Activated T-helper 9 cell treated with anti-CD3 and anti-CD28 coated beads, Interleukin-2, amount 50 U/mL, for 16 hours (primary cell): Measurements from ENCODE around the gene HCN2.
A peak's percentile ranks its signal among the peaks of the same experiment; 100 is the strongest.

Experiments
- DNase-seq: peaks from one replicate; pipeline ENCODE4 v3.0.0-alpha.2; 2020; ENCODE audit warnings: low read depth

Gene HCN2

GRCh38 chr19:589693-590395 lies at the start of gene HCN2:
Gene HCN2, plus strand, starts transcription at chr19:589881. Its CDS starts 65 bp downstream, at chr19:589946.
- DNase-seq, result no peak

DNA sequence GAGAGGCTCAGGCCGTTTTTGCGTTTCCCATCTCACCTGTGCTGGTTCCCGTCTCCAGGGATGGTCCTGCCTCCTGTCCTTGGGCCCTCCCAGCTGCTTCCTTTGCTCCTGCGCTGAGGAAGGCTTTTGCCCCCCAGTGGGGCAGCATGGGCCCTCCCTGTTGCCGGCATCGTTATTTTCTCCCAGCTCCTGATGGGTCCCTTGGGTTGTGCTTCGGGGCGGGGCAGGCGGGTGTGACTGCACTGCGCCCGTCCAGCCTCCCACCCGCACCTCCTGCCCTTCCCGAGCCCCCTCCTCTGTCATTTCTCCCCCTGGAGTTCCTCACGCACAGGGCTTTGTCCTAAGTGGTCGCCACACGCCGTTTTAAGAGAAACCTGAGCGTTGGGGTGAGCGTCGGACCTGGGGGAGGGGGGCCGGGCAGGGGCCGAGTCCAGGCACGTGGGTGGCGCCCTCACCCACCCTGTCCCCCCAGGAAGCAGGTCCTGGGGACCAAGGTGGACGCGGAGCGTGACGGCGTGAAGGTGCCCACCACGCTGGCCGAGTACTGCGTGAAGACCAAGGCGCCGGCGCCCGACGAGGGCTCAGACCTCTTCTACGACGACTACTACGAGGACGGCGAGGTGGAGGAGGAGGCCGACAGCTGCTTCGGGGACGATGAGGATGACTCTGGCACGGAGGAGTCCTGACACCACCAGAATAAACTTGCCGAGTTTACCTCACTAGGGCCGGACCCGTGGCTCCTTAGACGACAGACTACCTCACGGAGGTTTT lies 48.6 kb upstream of the HCN2 start:
- DNase-seq, result no peak

DNA sequence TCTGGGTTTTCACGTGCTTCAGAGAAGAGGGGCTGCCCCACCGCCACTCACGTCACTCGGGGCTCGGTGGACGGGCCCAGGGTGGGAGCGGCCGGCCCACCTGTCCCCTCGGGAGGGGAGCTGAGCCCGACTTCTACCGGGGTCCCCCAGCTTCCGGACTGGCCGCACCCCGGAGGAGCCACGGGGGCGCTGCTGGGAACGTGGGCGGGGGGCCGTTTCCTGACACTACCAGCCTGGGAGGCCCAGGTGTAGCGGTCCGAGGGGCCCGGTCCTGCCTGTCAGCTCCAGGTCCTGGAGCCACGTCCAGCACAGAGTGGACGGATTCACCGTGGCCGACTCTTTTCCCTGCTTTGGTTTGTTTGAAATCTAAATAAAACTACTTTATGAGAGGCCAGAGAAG lies 48.0 kb upstream of the HCN2 start:
- no peak for DNase-seq

GRCh38 chr19:542173-542866 lies 47.4 kb upstream of the HCN2 start:
- DNase-seq, result no peak

DNA sequence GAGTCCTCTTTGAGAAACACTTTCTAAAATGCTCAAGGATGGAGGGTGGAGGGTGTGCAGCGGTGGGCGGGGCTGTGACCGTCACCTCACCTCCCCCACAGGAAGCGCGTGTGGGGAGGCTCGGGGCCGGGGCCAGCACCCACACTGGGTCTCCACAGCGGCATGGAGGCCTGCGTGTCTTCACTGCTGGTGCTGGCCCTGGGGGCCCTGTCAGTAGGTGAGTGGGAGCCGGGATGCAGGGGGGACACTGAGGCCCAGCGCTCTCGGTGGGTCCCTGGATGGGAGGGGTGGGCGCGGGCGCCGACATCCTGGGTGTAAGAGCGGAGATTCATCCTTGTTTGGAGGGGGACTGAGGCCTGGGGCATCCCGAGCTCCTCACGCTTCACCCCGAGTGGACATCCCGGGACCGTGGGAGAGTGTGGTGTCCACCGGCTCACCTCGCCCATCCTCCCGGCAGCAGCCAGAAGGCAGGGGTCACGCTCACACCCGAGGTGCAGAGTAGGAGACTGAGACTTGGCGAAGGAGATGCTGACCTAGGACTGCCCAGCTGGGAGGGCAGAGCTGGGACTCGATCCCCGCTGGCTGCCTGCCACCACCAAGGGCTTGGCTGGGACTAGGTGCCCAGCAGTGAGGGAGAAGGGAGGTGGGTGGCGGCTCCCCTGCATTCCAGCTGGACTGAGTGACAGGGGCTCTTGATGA lies 45.6 kb upstream of the HCN2 start, which contains the start of gene GZMM:
Gene GZMM, plus strand, starts transcription at position 144 of the 699 bp plus-strand sequence. Its CDS starts 19 bp downstream, at position 163.
- peak; percentile 62 for DNase-seq

GRCh38 chr19:547117-547516 lies 42.6 kb upstream of the HCN2 start:
- no peak for DNase-seq

- no peak for DNase-seq
Observed at GRCh38 chr19:547836-548720, 41.6 kb upstream of the HCN2 start.

- DNase-seq, result no peak
Observed at GRCh38 chr19:548886-549830, 40.5 kb upstream of the HCN2 start.

DNA sequence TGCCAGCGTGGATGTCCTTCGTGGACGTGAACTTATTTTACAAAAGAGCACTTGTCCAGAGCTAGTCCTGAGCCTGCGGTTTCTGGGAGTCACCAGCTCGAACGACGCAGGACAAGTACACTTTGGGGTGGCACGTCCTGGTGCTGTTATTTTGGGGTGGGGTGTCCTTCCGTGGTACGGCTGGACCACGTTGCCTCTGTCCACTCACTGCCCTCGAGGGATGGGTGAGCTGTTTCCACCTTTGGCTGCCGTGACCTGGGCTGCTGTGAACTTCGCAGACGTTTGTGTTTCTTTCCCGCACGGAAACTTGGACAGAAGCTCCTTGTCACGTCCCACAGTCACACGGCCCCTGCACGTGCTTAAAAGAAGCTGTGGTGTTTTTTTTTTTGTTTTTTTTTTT lies 34.9 kb upstream of the HCN2 start:
- no peak for DNase-seq

DNA sequence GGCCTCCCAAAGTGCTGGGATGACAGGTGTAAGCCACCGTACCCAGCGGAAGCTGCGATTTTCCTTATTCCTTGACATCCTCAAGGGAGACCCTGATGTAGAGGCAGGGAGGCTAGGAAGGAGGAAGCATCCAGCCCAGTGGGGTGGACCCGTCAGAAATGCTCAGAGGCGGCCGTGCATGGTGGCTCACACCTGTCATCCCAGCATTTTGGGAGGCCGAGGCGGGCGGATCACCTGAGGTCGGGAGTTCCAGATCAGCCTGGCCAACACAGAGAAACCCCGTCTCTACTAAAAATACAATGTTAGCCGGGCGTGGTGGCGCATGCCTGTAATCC lies 34.2 kb upstream of the HCN2 start:
- no peak for DNase-seq

GRCh38 chr19:556611-557382 lies 32.9 kb upstream of the HCN2 start:
- DNase-seq, result no peak

DNA sequence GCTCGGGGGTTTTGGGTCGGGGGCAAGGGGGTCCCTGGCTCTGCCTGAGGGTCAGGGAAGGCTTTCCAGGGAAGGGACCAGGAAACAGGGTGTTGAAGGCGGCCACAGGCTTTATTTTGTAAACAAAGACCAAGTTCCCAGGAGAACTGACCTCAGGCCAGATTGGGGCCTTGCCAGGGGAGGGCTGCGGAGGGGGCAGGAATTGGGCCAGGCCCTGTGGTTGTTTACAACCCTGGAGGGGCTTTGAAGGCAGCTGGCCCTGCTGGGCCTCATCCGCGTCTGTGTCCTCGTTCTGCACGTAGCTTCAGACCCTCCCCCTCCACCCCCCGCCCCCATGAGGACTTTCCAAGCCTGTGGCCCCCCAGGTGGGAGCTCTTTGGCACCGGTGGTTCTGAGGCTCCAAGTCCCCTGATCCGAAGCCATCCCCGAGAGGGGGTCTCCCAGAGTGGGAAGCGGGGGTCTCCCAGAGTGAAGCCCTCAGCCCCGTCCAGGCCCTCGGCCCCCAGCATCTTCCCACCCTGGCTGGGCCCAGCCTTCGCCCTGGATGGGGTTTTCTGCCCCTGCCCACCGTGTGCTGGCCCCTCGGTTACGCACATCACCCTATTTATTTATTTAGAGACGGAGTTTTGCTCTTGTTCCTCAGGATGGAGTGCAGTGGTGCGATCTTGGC lies 30.8 kb upstream of the HCN2 start:
- no peak for DNase-seq

- no peak for DNase-seq
Observed at GRCh38 chr19:560121-560520, 29.6 kb upstream of the HCN2 start.

GRCh38 chr19:566403-566802 lies 23.3 kb upstream of the HCN2 start:
- no peak for DNase-seq

GRCh38 chr19:566844-567243 lies 22.8 kb upstream of the HCN2 start:
- no peak for DNase-seq

GRCh38 chr19:567296-567900 lies 22.3 kb upstream of the HCN2 start:
- DNase-seq, result no peak

DNA sequence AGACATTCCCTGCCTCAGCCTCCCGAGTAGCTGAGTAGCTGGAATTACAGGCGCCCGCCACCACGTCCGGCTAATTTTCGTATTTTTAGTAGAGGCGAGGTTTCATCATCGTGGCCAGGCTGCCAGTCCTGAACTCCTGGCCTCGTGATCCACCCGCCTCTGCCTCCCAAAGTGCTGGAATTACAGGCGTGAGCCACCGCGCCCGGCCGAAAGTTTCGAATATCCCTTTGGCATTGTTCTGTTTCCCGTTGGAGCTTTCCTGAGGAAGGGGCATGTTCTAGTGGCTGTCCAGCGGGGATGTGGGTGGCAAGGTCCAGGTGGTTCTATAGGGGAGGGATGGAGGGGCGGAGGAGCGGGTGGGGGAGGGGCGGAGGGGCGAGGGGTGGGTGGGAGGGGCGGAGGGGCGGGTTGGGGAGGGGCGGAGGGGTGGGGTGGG lies 19.4 kb upstream of the HCN2 start:
- DNase-seq, result no peak

DNA sequence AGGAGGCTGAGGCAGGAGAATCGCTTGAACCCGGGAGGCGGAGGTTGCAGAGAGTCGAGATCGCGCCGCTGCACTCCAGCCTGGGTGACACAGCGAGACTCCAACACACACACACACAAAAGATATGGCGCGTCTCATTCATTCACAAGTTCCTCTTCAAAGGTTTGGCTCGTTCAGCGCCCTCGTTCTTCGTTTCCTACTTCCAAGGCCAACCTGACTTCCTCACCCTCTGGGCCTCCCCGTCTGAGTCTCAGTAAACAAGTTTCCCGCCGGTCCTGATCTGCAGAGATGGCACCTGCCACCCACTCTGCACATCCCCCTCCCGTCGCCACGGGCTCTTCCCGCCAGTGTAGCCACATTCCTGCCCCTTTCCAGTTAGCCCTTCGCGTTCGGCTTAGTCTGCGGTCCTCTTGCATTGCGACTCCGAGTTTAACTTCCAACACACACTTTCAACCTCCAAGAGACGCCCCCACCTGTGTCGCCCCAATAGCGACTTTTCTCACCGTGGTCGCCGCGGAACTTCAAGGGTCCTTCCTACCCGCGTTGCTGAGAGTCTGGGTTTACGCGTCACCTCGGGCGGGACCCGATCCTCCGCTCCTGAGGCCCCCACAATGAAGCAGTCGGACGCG lies 18.6 kb upstream of the HCN2 start:
- no peak for DNase-seq
